HepG2 (cell line): ENCODE data around the gene VCAN.

Experiments used
- CTCF ChIP-seq: sonication (generic); formaldehyde crosslinking; IDR thresholded peaks from 2 replicates; pipeline ENCODE4 v1.5.0; 2020; ENCODE audit warnings: mild to moderate bottlenecking, missing genetic modification reagents, moderate library complexity
- NCOA1 ChIP-seq: sonication (generic); formaldehyde crosslinking; IDR thresholded peaks from 2 replicates; pipeline ENCODE4 v1.9.0; 2021; ENCODE audit warnings: missing genetic modification reagents
- TRIM22 ChIP-seq: fragments of 450-650 bp; IDR thresholded peaks from 2 replicates; pipeline ENCODE4 v1.6.1; 2017
- ZFX ChIP-seq: sonication (generic); formaldehyde crosslinking; IDR thresholded peaks from 2 replicates; pipeline ENCODE4 v1.4.0; 2020; ENCODE audit warnings: mild to moderate bottlenecking, low read depth, missing genetic modification reagents, moderate library complexity
- ZSCAN9 ChIP-seq: IDR thresholded peaks from 2 replicates; pipeline ENCODE4 v1.6.1; 2016; ENCODE audit warnings: borderline replicate concordance
- TF ChIP-seq, protein P1 (sequence below): sonication (generic); formaldehyde crosslinking; IDR thresholded peaks from 2 replicates; pipeline ENCODE4 v1.9.0; 2021; ENCODE audit warnings: missing genetic modification reagents, borderline replicate concordance
- TF ChIP-seq, protein P2 (sequence below): IDR thresholded peaks from 2 replicates; pipeline ENCODE4 v1.6.1; 2012; ENCODE audit warnings: inconsistent platforms

DNA sequence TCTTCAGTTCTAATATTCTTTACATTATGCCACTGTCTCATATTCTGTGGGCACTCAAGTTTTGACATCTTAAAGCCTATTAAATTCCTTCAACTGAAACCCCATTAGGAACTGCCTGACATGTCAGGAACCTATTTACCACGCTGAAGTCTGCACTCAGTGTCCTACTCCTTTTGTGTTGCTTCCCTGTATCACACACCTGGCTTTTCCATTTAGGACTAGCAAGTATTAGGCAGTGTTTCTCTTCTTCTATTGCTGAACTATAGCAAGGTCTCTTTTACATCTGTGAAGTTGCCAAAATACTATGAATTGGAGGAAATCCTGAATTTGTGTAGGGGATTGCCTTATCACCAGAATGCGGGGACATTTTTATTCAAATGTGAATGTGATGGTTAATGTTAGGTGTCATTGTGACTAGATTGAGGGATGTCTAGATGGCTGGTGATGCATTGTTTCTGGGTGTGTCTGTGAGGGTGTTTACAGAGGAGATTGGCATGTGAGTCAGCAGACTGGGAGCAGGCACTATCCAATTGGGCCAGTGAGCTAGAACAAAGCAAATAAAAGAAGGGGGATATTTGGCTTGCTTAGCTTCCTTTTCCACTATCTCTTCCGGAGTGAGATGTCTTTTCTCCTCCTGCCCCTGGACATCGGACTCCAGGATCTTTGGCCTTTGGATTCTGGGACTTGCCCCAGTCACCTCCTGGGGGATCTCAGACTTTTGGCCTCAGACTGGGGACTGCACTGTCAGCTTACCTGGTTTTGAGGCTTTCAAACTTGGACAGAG is 21.2 kb upstream of the VCAN start:
- TF ChIP-seq, protein P1, sequence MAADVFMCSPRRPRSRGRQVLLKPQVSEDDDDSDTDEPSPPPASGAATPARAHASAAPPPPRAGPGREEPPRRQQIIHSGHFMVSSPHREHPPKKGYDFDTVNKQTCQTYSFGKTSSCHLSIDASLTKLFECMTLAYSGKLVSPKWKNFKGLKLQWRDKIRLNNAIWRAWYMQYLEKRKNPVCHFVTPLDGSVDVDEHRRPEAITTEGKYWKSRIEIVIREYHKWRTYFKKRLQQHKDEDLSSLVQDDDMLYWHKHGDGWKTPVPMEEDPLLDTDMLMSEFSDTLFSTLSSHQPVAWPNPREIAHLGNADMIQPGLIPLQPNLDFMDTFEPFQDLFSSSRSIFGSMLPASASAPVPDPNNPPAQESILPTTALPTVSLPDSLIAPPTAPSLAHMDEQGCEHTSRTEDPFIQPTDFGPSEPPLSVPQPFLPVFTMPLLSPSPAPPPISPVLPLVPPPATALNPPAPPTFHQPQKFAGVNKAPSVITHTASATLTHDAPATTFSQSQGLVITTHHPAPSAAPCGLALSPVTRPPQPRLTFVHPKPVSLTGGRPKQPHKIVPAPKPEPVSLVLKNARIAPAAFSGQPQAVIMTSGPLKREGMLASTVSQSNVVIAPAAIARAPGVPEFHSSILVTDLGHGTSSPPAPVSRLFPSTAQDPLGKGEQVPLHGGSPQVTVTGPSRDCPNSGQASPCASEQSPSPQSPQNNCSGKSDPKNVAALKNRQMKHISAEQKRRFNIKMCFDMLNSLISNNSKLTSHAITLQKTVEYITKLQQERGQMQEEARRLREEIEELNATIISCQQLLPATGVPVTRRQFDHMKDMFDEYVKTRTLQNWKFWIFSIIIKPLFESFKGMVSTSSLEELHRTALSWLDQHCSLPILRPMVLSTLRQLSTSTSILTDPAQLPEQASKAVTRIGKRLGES (CRISPR knock-in tag), result no peak
- no peak for TF ChIP-seq ZSCAN9
- TF ChIP-seq, protein P2, sequence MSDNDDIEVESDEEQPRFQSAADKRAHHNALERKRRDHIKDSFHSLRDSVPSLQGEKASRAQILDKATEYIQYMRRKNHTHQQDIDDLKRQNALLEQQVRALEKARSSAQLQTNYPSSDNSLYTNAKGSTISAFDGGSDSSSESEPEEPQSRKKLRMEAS, result no peak
- no peak for TF ChIP-seq ZFX (CRISPR knock-in tag)
- no peak for TF ChIP-seq NCOA1
- no peak for TF ChIP-seq TRIM22
- no peak for TF ChIP-seq CTCF (CRISPR knock-in tag)
